GM20431 (cell line): ENCODE data around the gene GDF7.

Experiments used
- in situ Hi-C: fragments of 300-500 bp; cut with MseI, MboI; formaldehyde crosslinking; loops from one replicate; pipeline ENCODE4 v1.15.0; 2020; ENCODE audit warnings: low sequenced_read_pairs; ENCODE audit not compliant: unreplicated experiment

GDF7 gene

DNA sequence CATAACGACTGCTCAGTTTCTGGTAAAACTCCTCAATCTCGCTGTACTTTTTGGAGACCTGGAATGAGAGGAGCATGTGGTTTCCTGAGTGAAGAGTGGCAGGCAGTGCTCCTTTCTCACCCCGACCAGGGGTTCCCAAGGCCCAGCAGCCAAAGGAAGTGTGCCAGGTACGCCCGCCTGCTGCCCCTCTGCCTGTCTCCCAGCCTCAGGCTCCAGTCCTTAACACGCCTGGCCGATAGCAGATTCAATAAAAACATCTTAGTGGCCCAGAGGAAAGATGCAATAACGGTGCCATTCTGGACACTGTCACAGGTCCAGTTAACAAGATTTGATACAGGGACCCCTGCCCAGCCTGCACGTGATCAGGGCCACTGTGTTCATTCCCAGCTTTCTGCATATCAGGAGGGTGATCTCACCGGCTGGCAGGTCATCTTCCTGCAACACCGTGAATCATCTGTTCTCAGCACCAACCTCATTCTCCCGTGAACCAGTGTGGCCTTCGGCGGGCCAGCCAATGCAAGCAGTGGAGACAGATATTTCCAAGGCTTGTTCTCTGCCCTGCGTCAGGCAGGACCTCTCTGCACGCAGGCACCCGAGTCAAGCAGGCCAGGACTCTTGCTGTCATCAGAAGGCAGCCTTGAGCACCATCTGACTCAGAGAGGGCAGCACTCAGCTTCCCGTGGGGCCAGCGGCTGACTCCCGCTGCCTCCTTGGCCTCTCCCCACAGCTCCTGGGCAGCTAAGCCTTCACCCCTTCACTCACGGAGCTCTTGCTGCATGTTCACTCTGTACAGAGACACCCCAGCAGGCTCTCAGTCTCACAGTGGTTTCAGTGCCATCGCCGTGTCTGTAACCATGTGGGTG, 25.6 kb upstream of the GDF7 start:
- in situ Hi-C loops, result loop anchor here (25.0 kb wide), 1 partner anchor 504 kb away; no protein-coding TSS in a partner anchor

DNA sequence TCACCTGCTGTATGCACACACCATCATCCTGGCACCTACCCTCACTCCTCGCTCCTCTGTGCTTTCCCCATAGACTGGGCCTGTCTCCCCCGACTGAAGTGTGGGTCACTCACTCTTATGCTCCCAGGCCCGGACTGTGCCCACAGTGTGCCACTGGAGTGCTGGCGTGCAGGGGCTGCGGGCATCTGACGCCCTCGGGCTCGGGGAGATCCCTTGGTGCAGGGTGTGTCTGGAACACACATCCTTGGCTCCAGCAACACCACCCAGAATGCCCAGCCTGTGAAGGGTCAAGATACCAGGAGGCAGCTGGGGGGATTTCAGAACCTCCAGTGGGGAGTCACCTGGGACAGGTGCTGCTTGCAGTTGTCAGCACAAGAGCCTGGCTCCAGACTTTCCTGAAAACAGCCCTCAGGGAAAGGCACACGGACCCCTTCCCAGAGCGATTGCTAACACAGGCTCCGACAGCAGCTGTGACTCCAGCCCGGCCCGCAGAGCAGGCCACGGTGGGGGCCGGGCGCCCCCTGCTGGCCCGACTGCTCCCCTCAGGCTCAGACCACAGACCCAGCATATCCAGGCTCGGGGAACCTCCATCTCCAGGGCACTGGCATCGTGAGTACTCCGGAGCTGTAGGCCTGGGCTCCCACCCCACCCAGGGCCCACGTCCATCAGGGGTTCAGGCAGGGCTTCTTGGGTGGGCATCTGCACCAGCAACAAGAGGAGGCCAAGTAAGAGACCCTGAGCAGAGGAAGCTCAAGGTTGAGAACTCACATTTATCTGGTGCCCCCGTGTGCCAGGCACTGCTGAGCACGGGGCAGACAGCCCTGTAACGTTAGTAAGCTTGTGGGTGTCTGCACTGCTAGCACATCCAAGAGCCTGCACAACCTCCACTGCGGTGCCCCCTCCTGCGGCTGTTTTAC, 24.6 kb upstream of the GDF7 start:
- in situ Hi-C loops, result loop anchor here (25.0 kb wide), 1 partner anchor 505 kb away; no protein-coding TSS in a partner anchor

DNA sequence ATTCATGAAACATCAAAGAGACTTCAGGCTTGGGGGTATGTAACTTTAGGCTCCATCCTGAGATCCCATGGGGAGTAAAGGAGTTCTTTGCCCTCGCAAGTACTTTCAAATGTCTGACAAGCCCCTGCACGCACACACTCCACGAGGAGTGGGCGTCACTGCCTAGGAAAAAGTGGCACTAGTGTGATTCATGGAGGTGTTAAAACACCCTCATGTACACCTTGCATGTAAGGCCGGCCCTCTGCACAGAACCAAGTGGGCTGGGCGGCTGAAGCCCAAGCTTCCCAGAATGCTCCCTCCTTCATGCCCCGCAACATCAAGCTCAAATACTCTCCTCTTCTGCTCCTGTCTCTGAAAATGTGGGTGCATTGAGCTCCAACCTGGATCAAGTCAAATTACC, 23.9 kb upstream of the GDF7 start:
- in situ Hi-C loops, result loop anchor here (25.0 kb wide), 1 partner anchor 506 kb away; no protein-coding TSS in a partner anchor

DNA sequence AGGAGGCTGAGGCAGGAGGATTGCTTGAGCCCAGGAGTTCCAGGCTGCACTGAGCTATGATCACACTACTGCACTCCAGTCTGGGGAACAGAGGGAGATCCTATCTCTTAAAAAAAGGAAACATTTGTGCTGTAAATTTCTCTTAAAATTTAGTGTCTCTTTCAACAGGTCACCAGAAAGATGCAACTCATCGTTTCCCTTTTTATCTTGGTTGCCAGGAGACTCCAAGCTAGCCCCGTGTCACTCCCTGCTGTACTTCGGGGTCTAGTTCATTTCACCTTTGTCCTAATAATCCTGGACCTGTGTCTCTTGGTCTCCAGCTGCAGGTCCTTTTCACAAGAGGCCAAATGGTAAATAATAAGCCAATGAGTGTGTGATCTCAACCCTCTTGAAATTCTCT, 23.1 kb upstream of the GDF7 start:
- in situ Hi-C loops, result loop anchor here (25.0 kb wide), 1 partner anchor 507 kb away; no protein-coding TSS in a partner anchor

DNA sequence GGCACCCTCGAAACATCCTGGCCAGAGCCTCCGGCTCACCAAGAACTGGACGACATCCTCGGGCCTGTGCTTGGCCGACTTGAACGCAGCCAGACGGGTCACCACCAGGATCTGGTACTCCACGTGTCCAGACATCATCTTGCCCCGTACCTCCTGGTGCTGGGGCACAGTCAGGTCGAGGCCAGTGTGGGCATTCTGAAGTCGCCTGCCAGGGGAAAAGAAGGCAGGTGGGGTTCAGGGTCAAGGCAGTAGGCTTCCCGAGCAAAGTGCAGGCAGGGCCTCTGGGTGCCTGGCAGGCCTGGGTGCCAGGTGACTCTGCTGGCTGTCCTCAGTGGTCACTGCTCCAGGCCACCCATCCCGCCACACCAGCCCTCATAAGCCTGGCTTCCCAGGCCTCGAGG, 21.6 kb upstream of the GDF7 start:
- in situ Hi-C loops, result loop anchor here (25.0 kb wide), 1 partner anchor 508 kb away; no protein-coding TSS in a partner anchor

DNA sequence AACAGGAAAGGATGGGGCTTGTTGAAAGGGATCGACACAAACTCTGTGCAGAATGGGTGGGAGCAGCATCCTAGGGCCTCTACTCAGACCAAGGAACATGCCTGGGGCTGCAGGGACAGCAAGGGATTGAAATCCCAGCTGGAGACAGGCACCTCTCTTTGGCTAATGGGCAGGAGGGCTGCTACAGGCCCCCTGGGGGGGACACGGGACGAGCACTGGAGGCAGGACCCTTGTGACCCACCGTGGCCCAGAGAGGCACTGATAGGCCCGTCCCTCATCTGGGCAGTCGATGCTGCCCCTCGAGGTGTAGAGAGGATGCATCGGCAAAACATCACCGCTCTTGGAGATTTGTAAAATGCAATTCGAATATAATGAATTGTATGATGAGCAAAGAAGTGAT, 21.2 kb upstream of the GDF7 start:
- in situ Hi-C loops, result loop anchor here (25.0 kb wide), 1 partner anchor 508 kb away; no protein-coding TSS in a partner anchor

DNA sequence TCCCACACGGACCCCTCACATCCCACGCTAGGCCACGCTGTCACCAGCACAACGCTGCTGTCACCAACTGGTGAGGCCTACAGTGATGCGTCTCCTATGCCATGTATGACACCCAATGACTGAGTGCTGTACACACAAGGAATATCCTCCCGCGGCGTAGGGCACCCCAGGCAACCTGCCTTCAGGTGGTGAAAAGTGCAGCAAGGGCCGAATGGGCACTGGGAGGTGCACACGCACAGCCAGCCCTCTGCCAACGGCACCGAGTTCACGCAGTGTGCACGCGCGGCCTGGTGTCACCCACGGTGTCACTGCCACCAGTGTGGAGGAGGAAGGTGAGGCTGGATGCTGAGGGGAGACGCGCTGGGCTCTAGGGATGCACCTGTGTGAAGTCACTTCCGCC, 20.5 kb upstream of the GDF7 start:
- in situ Hi-C loops, result loop anchor here (25.0 kb wide), 1 partner anchor 509 kb away; no protein-coding TSS in a partner anchor

DNA sequence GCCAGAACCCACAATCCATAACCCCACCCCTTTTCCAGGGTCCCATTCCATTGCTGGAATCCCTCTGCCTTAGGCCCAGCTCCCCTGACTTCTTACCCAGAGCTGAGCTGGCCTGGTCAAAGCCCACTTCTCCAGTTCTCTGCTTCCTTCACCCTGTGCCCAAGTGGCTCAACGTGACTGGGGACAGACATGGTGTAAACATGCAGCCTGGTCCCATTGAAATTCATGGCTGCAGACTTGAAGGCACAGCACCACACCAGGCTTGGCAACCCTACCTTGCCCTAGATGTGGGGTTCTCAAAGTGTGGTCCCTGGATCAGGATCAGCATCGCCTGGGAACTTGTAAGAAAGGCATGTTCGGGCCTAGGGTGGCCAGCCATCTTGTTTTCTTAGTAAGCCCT, 19.7 kb upstream of the GDF7 start:
- in situ Hi-C loops, result loop anchor here (25.0 kb wide), 1 partner anchor 510 kb away; no protein-coding TSS in a partner anchor

DNA sequence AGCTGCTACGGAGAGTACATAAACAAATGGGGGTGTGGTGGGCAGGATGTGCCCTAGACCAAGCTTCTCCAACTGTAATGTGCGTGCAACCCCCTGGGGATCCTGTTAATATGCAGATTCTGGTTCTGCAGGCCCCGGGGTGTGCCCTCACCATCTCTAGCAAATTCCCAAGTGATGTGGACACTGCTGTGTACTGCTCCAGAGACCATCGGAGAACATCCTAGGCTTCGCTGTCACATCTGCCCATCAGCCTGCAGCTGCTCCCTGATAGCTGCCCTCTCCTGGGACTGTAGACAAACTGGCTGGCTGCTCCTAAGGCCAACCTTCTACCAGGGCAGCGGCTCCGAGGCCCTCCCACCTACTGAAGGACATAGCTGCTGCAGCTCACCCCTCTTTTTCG, 19.2 kb upstream of the GDF7 start:
- in situ Hi-C loops, result loop anchor here (25.0 kb wide), 1 partner anchor 510 kb away; no protein-coding TSS in a partner anchor

DNA sequence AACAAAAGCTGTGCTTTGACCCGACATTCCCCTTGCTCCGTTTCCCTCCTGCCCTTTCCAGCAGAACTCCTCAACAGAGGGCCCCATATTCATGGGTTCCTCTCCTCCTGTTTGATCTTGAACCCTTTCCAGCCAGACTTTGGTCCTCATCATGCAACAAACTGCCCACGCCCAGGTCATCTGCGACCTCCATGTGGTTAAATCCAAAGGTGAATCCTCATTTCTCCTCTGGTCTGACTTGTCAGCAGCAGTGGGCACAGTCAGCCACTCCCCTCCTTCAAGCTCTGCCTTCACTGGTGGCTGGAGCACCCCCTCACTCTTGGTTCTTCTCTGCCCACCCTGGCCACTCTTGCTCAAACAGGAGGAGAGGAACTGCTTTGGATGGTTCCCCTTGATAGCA, 18.7 kb upstream of the GDF7 start:
- in situ Hi-C loops, result loop anchor here (25.0 kb wide), 1 partner anchor 511 kb away; no protein-coding TSS in a partner anchor

DNA sequence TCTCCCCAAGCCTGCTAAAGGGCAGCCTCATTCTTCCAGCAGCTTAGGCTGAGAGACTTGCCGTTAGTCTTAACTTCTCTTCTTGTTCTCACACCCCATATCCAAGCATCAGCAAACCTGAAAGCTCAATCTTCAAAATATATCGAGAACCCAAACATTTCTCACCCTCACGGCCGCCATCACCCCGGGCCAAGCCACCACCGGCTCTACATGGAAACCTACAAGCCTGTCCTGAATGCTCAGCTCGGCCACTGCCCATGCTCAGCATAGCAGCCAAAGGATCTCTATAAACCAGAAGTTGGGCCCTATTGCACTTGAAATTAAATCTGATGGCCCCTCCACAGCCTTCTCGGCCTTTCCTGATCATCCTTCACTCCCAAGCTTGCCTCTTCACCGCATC, 18.1 kb upstream of the GDF7 start:
- in situ Hi-C loops, result loop anchor here (25.0 kb wide), 1 partner anchor 512 kb away; no protein-coding TSS in a partner anchor

DNA sequence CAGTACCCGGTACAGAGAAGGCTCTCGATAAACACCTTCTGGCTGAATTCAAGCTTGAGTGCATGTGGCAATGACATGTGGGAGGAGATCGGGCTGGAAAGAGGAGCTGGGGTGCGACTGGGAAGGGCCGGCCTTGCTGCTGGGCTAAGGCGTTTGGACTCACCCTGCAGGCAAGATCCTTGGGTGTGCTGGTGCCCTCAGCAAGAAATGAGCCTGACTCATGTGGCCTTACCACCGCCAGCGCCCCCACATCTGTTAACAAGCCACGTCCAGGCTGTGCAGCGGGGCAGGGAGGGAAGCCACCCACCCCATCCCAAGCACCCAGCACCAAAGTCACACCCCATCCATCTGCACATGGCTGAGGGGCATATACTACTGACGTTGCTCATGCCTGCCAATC, 17.4 kb upstream of the GDF7 start:
- in situ Hi-C loops, result loop anchor here (25.0 kb wide), 1 partner anchor 512 kb away; no protein-coding TSS in a partner anchor

DNA sequence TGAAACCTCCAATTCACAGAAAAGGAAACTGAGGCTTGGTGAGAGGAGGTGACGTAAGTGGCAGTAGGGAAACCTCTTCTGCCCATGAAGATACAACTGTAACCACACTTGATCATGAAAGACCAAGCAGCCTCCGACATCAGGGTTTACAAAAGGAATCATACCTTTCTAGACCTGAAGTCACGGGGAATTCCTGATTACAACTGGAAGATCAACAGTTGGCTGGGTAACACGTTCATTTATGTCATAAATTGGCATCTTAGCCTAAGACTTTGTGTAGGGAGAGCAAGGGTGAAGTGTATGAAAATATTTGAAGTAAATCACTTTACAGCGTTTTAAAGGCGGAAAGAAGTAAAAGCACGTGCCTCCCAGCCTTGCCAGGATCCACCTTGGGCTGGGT, 17.0 kb upstream of the GDF7 start:
- in situ Hi-C loops, result loop anchor here (25.0 kb wide), 1 partner anchor 513 kb away; no protein-coding TSS in a partner anchor

DNA sequence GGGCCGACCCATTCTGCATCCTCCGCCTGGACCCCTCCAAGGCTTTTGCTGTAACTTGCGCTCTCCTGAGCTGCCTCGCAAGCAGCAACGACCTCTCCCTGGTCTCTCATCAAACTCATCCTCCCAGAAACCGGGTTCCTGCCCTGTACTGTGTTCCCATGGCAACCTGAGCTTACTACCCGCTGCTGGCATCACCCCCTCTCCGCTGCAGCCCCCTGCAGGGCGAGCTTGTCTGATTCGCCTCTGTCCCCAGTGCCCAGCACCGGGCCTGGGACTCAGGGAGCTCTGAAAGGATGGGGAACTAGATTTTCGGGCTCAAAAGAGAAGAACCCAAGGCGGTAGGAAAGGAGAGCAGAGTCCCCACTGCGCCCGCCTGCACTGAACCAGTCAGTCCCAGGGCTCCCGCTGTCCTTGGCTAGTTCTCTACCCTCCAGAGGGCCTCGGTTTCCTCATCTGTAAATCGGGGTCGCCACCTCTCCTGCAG, 16.5 kb upstream of the GDF7 start:
- in situ Hi-C loops, result no loop called here

DNA sequence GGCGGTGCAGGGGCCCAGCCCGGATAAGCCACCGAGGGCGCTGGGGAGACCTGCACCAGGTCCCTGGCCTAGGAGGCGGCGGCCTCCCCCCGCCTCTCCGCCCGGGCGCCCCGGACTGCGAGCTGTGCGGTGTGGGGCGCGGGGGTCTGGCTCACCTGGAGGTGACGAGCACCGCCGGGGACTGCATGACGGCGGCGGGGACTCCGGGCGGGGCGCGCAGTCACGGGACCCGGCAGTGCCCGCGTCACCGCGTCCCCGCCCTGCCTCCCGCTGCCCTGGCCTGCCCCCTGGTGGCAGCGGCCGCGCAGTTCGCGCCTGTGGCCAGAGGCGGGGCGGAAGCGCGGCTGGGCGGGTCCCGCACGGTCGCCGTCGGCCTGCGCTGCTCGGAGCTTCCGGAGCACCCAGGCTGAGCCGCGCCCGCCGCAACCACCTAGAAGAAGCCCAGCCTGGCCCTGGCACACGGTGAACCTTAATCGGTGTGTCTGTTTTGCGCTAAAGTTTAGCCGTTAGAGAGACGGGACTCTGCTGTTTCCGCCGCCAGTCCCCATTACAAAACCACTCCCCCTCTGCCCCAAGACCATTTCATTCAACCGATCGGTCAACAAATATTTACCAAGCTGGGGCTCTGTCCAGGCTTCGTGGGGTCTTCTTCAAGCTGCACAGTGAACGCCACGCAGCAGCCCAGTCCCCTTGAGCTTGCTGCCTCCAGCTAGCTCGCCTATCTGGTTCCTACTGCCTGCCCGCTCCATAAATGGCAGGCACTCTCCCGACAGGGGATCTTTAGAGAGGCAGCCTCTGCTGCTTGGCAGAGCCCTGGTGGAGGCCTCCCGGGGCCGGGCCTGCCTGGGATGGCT, 15.8 kb upstream of the GDF7 start, which contains the start of gene HS1BP3:
TSS of gene HS1BP3 (minus strand) at position 222 of the 854 bp plus-strand sequence. CDS start at position 187, 35 bp downstream.
- in situ Hi-C loops, result no loop called here

DNA sequence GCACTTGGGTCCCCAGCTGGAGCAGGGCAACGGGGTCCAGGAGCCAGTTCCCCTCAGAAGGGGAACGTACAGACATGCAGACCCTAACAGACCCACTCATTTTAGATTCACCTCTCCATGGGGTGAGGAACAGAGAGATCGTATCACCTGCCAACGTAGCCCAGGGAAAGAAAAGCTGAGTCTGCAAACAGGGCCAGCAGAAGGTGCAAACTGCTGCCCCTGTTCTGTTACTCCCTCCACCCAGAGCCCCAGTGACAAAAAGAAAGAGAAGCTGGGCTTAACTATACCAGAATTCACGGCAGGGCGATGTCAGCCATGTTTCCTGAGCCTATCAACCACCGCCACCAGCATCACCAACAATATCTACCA, 15.2 kb upstream of the GDF7 start:
- in situ Hi-C loops, result no loop called here

DNA sequence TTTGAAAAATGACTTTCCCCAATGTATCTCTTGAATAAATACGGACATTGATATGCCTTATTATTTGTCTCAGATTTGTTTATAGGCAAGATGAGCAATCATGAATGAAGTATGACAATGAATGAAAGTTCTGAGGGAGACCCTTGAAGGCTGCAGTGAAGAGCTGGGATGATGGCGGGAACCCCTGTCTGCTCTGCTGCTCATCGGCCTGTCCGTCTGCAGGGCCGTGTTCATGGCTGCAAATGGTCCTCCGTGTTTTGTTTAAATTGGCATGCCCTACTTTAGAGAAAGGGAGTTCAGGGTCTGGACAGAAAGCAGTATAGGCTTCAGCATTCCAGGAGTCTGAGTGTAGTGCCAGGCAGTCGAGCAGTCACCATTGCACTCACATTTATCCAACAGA, 14.8 kb upstream of the GDF7 start:
- in situ Hi-C loops, result no loop called here

DNA sequence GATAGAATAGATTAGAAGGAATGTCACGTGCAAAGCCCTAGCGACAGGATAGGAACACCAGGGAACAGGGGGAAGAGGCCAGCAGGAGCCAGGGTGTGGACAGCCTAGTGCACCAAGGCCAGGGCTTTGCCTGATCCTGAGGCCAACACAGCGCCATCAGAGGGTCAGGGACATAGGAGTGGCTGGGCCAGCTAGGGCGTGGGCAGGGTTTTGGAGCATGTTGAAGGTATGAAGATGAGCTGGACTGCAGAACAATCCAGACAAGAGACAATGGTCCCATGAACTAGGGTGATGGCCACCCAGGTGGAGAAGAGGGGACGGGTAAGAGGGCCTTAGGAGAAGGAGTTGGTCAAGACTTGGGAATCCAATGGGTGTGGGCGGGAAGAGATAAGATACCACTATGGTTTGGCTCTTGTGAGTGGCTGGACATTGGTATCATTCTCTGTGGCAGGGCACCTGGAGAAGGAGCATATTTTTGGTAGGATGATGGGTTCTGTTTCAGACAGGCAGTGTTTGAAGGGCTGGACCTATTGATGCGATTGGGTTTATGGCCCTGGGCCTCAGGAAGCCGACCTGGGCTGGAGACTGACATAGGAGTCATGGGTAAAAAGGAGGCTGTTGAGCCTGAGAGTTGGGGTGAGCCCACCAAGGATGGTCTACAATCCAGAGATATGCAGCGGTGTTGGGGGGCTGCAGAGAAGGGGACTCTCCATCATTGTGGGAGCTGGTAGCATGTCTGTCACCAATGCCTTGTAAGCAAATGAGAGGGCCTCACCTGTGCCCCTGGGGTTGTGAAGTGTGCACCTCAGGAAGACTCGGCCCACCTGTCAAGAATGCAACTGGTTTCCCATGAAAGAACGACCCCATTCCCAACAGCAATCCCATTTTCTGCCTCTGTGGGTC, 14.0 kb upstream of the GDF7 start:
- in situ Hi-C loops, result no loop called here
